Nephron (organoid): ENCODE data around the gene ATP9B.

Experiments
- H3K27ac Mint-ChIP-seq, 3 experiments: 2 replicates each; pipeline ENCODE4 v1.8.0; 2020; ENCODE audit warnings: mixed read lengths in 3 of 3, mild to moderate bottlenecking in 2 of 3, moderate library complexity in 1 of 3
- H3K27me3 Mint-ChIP-seq: 2 replicates; pipeline ENCODE4 v1.8.0; 2021; ENCODE audit warnings: low read depth, mild to moderate bottlenecking, moderate library complexity, mixed read lengths
- H3K36me3 Mint-ChIP-seq: 2 replicates; pipeline ENCODE4 v1.8.0; 2020; ENCODE audit warnings: low read depth, mixed read lengths
- H3K4me1 Mint-ChIP-seq: 2 replicates; pipeline ENCODE4 v1.8.0; 2020; ENCODE audit warnings: mixed read lengths
- H3K4me3 Mint-ChIP-seq, 3 experiments: 2 replicates each; pipeline ENCODE4 v1.8.0; 2020; ENCODE audit warnings: mild to moderate bottlenecking in 3 of 3, mixed read lengths in 3 of 3, moderate library complexity in 2 of 3
- H3K9me3 Mint-ChIP-seq: 2 replicates; pipeline ENCODE4 v1.8.0; 2020; ENCODE audit warnings: mixed read lengths
- CTCF ChIP-seq, 3 experiments: fragments of 200-600 bp; sonication (generic); IDR thresholded peaks; one replicate each; pipeline ENCODE4 v1.5.0; 2021; ENCODE audit warnings: antibody characterized with exemption in 3 of 3; ENCODE audit not compliant: unreplicated experiment in 3 of 3

Gene ATP9B

GRCh38 chr18:79290876-79291275 is 221.7 kb downstream of the ATP9B start:
- no peak overlapping the region for H3K4me3 Mint-ChIP-seq
- peaks cover 17% of the 10 kb centered on the region for H3K9me3 Mint-ChIP-seq
- no peak overlapping the region for H3K27ac Mint-ChIP-seq
- no peaks in the 10 kb centered on the region for H3K27me3 Mint-ChIP-seq
- no peaks in the 10 kb centered on the region for H3K4me1 Mint-ChIP-seq
- H3K36me3 Mint-ChIP-seq = peaks cover 58% of the 10 kb centered on the region
- no peak for TF ChIP-seq CTCF (IDR thresholded peaks at IDR 0.05; ENCODE audit: unreplicated experiment in 3 of 3)

GRCh38 chr18:79294235-79294634 is 225.0 kb downstream of the ATP9B start:
- Mint-ChIP-seq H3K36me3 (peaks cover 58% of the 10 kb centered on the region), H3K27me3 (no peaks in the 10 kb centered on the region), H3K4me3 (no peak overlapping the region), H3K4me1 (no peaks in the 10 kb centered on the region), H3K9me3 (peaks cover 15% of the 10 kb centered on the region), H3K27ac (no peak overlapping the region)
- TF ChIP-seq CTCF (IDR thresholded peaks at IDR 0.05; ENCODE audit: unreplicated experiment in 3 of 3) = no peak

GRCh38 chr18:79299272-79299671 is 230.1 kb downstream of the ATP9B start:
- Mint-ChIP-seq H3K4me1 (no peaks in the 10 kb centered on the region), H3K36me3 (peaks cover 20% of the 10 kb centered on the region), H3K9me3 (no peaks in the 10 kb centered on the region), H3K27ac (no peak overlapping the region), H3K27me3 (no peaks in the 10 kb centered on the region), H3K4me3 (no peak overlapping the region)
- TF ChIP-seq CTCF (IDR thresholded peaks at IDR 0.05; ENCODE audit: unreplicated experiment in 3 of 3) = no peak

GRCh38 chr18:79299711-79300110 is 230.5 kb downstream of the ATP9B start:
- Mint-ChIP-seq H3K4me1 (no peaks in the 10 kb centered on the region), H3K9me3 (no peaks in the 10 kb centered on the region), H3K27me3 (no peaks in the 10 kb centered on the region), H3K36me3 (peaks cover 15% of the 10 kb centered on the region), H3K4me3 (no peak overlapping the region), H3K27ac (no peak overlapping the region)
- TF ChIP-seq CTCF (IDR thresholded peaks at IDR 0.05; ENCODE audit: unreplicated experiment in 3 of 3) = no peak

- Mint-ChIP-seq H3K9me3 (no peaks in the 10 kb centered on the region), H3K27ac (no peak overlapping the region), H3K36me3 (peaks cover 15% of the 10 kb centered on the region), H3K4me1 (no peaks in the 10 kb centered on the region), H3K27me3 (no peaks in the 10 kb centered on the region), H3K4me3 (no peak overlapping the region)
- TF ChIP-seq CTCF (IDR thresholded peaks at IDR 0.05; ENCODE audit: unreplicated experiment in 3 of 3) = no peak
Observed at GRCh38 chr18:79300413-79300812, 231.2 kb downstream of the ATP9B start.

- peaks cover 10% of the 10 kb centered on the region for H3K4me1 Mint-ChIP-seq
- H3K9me3 Mint-ChIP-seq = no peaks in the 10 kb centered on the region
- no peaks in the 10 kb centered on the region for H3K27me3 Mint-ChIP-seq
- no peak overlapping the region for H3K27ac Mint-ChIP-seq
- H3K4me3 Mint-ChIP-seq = no peak overlapping the region
- H3K36me3 Mint-ChIP-seq = peaks cover 23% of the 10 kb centered on the region
- TF ChIP-seq CTCF (IDR thresholded peaks at IDR 0.05; ENCODE audit: unreplicated experiment in 3 of 3) = no peak
Observed at GRCh38 chr18:79302120-79302519, 232.9 kb downstream of the ATP9B start.
